Adrenal gland (tissue), 12 donors: ENCODE data around the gene THSD1. TPM values are rescaled to one million over a fixed set of nuclear protein-coding genes. Genes with fewer than 3 reads are reported as not detected.

Experiments
- DNase-seq, 7 donors: peaks; one replicate each; pipeline ENCODE4 v3.0.0-alpha.2; 2019 to 2020
- H3K27ac ChIP-seq, 5 donors: fragments of 200-600 bp; sonication (generic) in 4 of 5; 1 replicate in 3 of 5; 2 replicates in 2 of 5; pipeline versions ENCODE4 v1.5.1 to v1.8.0; 2016 to 2020; ENCODE audit warnings: mild to moderate bottlenecking in 1 of 5
- H3K27me3 ChIP-seq: fragments of 200-600 bp; 2 replicates; pipeline ENCODE4 v1.8.0; 2021
- H3K36me3 ChIP-seq, 2 donors: fragments of 200-600 bp; replicated peaks in 1 of 2; 1 replicate in 1 of 2; 2 replicates in 1 of 2; pipeline versions ENCODE4 v1.5.1 to v1.8.0; 2018 to 2022
- H3K4me1 ChIP-seq, 2 donors: fragments of 200-600 bp; replicated peaks in 1 of 2; 1 replicate in 1 of 2; 2 replicates in 1 of 2; pipeline versions ENCODE4 v1.5.1 to v1.8.0; 2018 to 2021
- H3K4me3 ChIP-seq, 4 donors: fragments of 200-600 bp; sonication (generic) in 3 of 4; one replicate each; pipeline ENCODE4 v1.5.1; 2016 to 2018
- H3K9me3 ChIP-seq, 3 donors: fragments of 200-600 bp; sonication (generic) in 1 of 3; replicated peaks in 1 of 3; 1 replicate in 2 of 3; 2 replicates in 1 of 3; pipeline versions ENCODE4 v1.5.1 to v1.8.0; 2016 to 2021
- POLR2A ChIP-seq, 2 donors: fragments of 450-650 bp; IDR thresholded peaks; one replicate each; pipeline ENCODE4 v1.6.1; 2017; ENCODE audit warnings: antibody characterized with exemption in 2 of 2, mild to moderate bottlenecking in 2 of 2, moderate library complexity in 1 of 2
- WGBS, 4 donors: extraction: QIAGEN DNeasy Blood & Tissue Kit in 2 of 4; methylation state at CpG; one replicate each; pipeline versions ENCODE4 v1.1.5 to v1.1.7; 2013 to 2017; 5-methylcytosine and 5-hydroxymethylcytosine counted together
- intact Hi-C, 2 donors: fragments of 100-400 bp; cut with DNase I; formaldehyde crosslinking; loops; one replicate each; pipeline versions ENCODE4 v1.14.1 to v1.15.0; 2022 to 2023
- polyA plus RNA-seq, 3 donors: library from polyadenylated mRNA; stranded (reverse); fragments of 200-250 nt in 2 of 3; fragments of 350-450 nt in 1 of 3; fragmentation: Illumina TruSeq in 1 of 3; extraction: RNeasy Lipid Tissue Mini Kit (QIAGEN cat#74804) in 1 of 3; gene quantifications; one replicate each; pipeline ENCODE4 v1.2.3, GENCODE V29; 2013 to 2014
- total RNA-seq, 9 donors: library from RNA; depleted of rRNA in 4 of 9; stranded (reverse); fragments of >200 nt in 4 of 9; fragments of 120-200 nt in 1 of 9; fragmentation: NEBNext Ultra II Directional in 1 of 9; extraction: Animal tissue kit (Norgen Biotek cat#: 25700) in 1 of 9; gene quantifications; one replicate each; pipeline versions ENCODE4 v1.1.0 to v1.2.4, GENCODE V29; 2013 to 2023
- TF ChIP-seq, protein P1 (sequence below), 6 experiments: fragments of 450-650 bp in 4 of 6; fragments of 200-600 bp in 2 of 6; sonication (generic) in 1 of 6; IDR thresholded peaks; 1 replicate in 5 of 6; 2 replicates in 1 of 6; pipeline versions ENCODE4 v1.5.1 to v1.8.0; 2016 to 2021; ENCODE audit warnings: antibody characterized with exemption in 6 of 6, mild to moderate bottlenecking in 2 of 6, moderate library complexity in 1 of 6
- donor health status: healthy with polysubstance abuse.
- donor health status: Bipolar disorder and iron deficiency.
- donor health status: DM: yes; HTN: yes; CAD: no.
- donor health status: DM: no; HTN: no; CAD: no.
- donor health status: DM: no; HTN: no; CAD: no.
- donor health status: DM: yes; HTN: yes; CAD: no.

THSD1 gene
- total and polyA plus RNA-seq, 12 donors = 0.95 to 6.4 (median 3.3) TPM

DNA sequence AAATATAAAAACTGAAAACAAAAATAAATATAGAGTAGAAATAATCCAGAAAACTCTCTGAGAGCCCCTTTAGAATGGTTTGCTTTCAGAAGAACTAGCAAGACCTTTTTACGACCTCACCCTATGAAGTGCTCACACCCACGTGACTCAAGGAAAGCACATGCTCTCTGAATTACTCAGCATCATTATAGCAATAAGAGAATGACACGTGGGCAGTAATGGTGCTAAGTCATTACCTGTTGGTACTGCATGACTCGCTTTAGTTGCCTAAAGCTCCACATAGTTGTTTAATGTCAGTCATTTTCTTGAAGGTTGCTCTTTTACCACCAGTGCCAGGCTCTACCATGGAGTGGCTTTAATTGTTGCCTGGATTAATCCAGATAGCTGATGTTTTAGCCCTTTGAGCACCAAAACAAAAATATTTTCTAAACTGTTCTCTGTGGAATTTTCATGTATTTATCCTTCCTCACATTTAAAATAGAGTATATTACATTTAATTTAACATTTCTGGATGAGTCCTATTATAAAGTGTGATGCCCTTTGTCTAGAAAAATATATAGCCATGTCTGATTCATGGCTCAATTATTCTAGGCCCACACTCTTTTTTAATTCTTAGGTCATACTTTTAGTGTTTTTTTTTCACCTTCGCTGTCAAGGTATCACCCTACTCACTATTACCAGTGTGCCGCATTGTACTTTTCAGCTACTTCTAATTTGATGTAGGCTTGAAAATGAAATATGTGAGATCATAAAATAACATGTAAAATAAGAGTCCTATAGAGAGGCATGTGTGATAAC lies 56.8 kb downstream of the THSD1 start:
- H3K27ac ChIP-seq = no peak overlapping the region
- no peak overlapping the region for H3K4me3 ChIP-seq
- H3K4me1 ChIP-seq = no peaks in the 10 kb centered on the region
- no peak for DNase-seq
- 73 to 81% (median 75%) methylated on average over 6 of the region's 6 CpGs for WGBS, 4 donors
- intact Hi-C loops = loop anchor here in 1 of 2 donors (10.0 kb wide), 1 partner anchor 106 kb away; the partner anchor contains the start of genes CKAP2 and VPS36
- no peaks in the 10 kb centered on the region for H3K9me3 ChIP-seq
- TF ChIP-seq POLR2A (IDR thresholded peaks at IDR 0.05) = no peak
- TF ChIP-seq, protein P1, sequence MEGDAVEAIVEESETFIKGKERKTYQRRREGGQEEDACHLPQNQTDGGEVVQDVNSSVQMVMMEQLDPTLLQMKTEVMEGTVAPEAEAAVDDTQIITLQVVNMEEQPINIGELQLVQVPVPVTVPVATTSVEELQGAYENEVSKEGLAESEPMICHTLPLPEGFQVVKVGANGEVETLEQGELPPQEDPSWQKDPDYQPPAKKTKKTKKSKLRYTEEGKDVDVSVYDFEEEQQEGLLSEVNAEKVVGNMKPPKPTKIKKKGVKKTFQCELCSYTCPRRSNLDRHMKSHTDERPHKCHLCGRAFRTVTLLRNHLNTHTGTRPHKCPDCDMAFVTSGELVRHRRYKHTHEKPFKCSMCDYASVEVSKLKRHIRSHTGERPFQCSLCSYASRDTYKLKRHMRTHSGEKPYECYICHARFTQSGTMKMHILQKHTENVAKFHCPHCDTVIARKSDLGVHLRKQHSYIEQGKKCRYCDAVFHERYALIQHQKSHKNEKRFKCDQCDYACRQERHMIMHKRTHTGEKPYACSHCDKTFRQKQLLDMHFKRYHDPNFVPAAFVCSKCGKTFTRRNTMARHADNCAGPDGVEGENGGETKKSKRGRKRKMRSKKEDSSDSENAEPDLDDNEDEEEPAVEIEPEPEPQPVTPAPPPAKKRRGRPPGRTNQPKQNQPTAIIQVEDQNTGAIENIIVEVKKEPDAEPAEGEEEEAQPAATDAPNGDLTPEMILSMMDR (IDR thresholded peaks at IDR 0.05) = no peak
- H3K36me3 ChIP-seq = no peaks in the 10 kb centered on the region
- H3K27me3 ChIP-seq = no peaks in the 10 kb centered on the region

DNA sequence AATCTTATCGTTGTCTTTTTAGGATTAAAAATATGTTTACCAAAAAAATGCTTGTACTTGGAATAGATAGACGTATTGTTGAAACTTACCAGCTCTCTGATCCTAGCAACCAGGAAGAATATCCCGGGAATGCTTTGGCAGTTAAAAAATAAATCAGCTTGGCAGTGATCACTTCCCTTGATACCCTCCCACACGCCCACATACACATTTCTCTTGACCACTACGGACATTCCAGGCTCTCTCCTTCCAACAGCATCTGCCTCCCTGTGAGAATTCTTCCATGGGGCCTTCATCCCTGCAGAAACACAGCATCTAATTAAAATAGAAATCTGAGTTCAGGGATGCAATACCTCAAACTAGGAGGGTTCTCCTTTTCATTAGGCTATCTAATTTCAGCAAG lies 57.9 kb downstream of the THSD1 start:
- intact Hi-C loops = loop anchor here in 1 of 2 donors (10.0 kb wide), 1 partner anchor 107 kb away; the partner anchor contains the start of genes CKAP2 and VPS36
- 34 to 51% (median 42%) methylated on average over 5 of the region's 5 CpGs for WGBS, 4 donors

DNA sequence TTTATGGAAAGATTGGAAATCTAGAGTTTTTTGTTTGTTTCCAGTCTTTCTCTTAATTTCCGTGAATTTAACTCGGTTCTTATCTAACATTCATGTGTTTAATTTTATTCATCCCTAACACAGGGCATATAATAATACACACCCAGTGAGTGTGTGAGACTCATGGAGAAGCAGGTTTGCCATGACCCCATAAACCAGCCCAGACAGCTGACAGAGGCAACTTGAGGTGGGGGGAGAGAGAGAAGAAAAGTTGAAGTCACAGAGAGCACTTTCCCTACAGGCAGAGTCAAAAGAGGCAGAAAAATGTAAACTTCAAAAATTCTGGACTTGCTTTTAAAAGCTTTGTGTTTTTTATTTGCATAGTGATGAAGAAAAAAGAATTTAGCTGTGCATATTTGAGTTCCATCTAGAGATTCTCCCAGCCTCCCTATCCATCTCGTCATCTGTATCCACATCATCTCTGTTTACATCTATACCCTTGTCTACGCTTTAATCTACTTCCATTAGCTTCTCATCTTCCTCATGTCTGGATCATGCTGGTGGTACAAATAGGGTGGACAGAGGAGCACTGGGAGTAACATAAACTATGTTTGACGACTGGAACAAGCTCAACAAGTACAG lies 60.2 kb downstream of the THSD1 start:
- DNase-seq = no peak
- intact Hi-C loops = loop anchor here in 1 of 2 donors (10.0 kb wide), 1 partner anchor 109 kb away; the partner anchor contains the start of genes CKAP2 and VPS36
- TF ChIP-seq, protein P1 (IDR thresholded peaks at IDR 0.05) = no peak
- TF ChIP-seq POLR2A (IDR thresholded peaks at IDR 0.05) = no peak
- Histone ChIP-seq H3K36me3 (no peaks in the 10 kb centered on the region), H3K9me3 (no peaks in the 10 kb centered on the region), H3K27me3 (no peaks in the 10 kb centered on the region), H3K4me3 (no peak overlapping the region), H3K4me1 (no peaks in the 10 kb centered on the region), H3K27ac (no peak overlapping the region)
- WGBS, 4 donors = 67 to 77% (median 73%) methylated on average over 5 of the region's 5 CpGs

More for the DNA sequence above, 57.9 kb downstream of the THSD1 start:
- Histone ChIP-seq H3K9me3 (no peaks in the 10 kb centered on the region), H3K36me3 (no peaks in the 10 kb centered on the region), H3K27me3 (no peaks in the 10 kb centered on the region), H3K4me3 (no peak overlapping the region), H3K27ac (no peak overlapping the region), H3K4me1 (no peaks in the 10 kb centered on the region)
- DNase-seq = no peak
- TF ChIP-seq, protein P1 (IDR thresholded peaks at IDR 0.05) = no peak
- no peak for TF ChIP-seq POLR2A (IDR thresholded peaks at IDR 0.05)

DNA sequence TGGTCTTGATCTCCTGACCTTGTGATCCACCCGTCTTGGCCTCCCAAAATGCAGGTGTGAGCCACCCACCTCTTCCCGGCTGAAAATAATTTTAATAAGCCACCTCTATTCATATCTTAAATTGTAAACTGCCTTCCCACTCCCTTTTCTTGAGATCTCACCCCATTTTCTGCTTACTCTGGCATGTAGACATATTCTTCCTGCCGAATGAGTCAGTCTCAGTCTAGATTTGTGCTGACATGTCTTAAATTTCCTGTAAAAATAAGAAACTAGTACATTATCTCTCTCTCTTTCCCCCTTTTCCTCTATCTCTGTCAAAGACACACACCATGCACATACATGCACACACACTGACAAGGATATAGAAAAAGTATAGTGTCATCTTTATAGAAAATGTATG lies 60.9 kb downstream of the THSD1 start:
- intact Hi-C loops = loop anchor here in 1 of 2 donors (10.0 kb wide), 1 partner anchor 110 kb away; the partner anchor contains the start of genes CKAP2 and VPS36
- DNase-seq = no peak
- no peak overlapping the region for H3K27ac ChIP-seq
- no peaks in the 10 kb centered on the region for H3K9me3 ChIP-seq
- H3K36me3 ChIP-seq = no peaks in the 10 kb centered on the region
- H3K4me3 ChIP-seq = no peak overlapping the region
- 50 to 81% (median 62%) methylated on average over 3 of the region's 3 CpGs for WGBS, 4 donors
- no peak for TF ChIP-seq POLR2A (IDR thresholded peaks at IDR 0.05)
- TF ChIP-seq, protein P1 (IDR thresholded peaks at IDR 0.05) = no peak
- H3K27me3 ChIP-seq = no peaks in the 10 kb centered on the region
- H3K4me1 ChIP-seq = no peaks in the 10 kb centered on the region
